Ectodermal cell (in vitro differentiated cells): ENCODE measurements around the gene TNFRSF25.

Source experiments
- H3K27ac ChIP-seq: 2 replicates; pipeline ENCODE4 v1.7.0; 2013; ENCODE audit warnings: mild to moderate bottlenecking, low read depth, low read length; ENCODE audit not compliant: insufficient read depth, poor library complexity, severe bottlenecking
- H3K27me3 ChIP-seq: 2 replicates; pipeline ENCODE4 v1.7.0; 2013; ENCODE audit warnings: mild to moderate bottlenecking, low read length; ENCODE audit not compliant: insufficient read depth, control insufficient read depth, poor library complexity, severe bottlenecking
- H3K36me3 ChIP-seq: one replicate; pipeline ENCODE4 v1.7.0; 2013; ENCODE audit warnings: low read length; ENCODE audit not compliant: control insufficient read depth, insufficient read depth
- H3K4me1 ChIP-seq: one replicate; pipeline ENCODE4 v1.7.0; 2013; ENCODE audit warnings: low read length; ENCODE audit not compliant: control insufficient read depth, insufficient read depth
- H3K4me3 ChIP-seq: 2 replicates; pipeline ENCODE4 v1.7.0; 2013; ENCODE audit warnings: low read depth, low read length, control low read depth; ENCODE audit not compliant: insufficient read depth
- H3K9me3 ChIP-seq: 2 replicates; pipeline ENCODE4 v1.7.0; 2013; ENCODE audit warnings: mild to moderate bottlenecking, low read length, moderate library complexity; ENCODE audit not compliant: control insufficient read depth
- WGBS, 2 experiments: methylation state at CpG; one replicate each; pipeline ENCODE4 v1.1.7; 2013; ENCODE audit warnings: missing lambda C conversion rate in 2 of 2; 5-methylcytosine and 5-hydroxymethylcytosine counted together

TNFRSF25 gene

GRCh38 chr1:6468729-6469461, 2.9 kb upstream of the TNFRSF25 start:
- Histone ChIP-seq H3K36me3 (peaks cover 9% of the 10 kb centered on the region), H3K9me3 (no peaks in the 10 kb centered on the region), H3K4me1 (no peaks in the 10 kb centered on the region), H3K4me3 (no peak overlapping the region), H3K27me3 (peaks cover 12% of the 10 kb centered on the region), H3K27ac (no peak overlapping the region)
- 92 to 95% methylated on average over 13 of the region's 13 CpGs for WGBS, 2 experiments

- WGBS, 2 experiments = 95 to 96% methylated on average over 30 of the region's 30 CpGs
- Histone ChIP-seq H3K27me3 (peaks cover 12% of the 10 kb centered on the region), H3K27ac (no peak overlapping the region), H3K4me1 (no peaks in the 10 kb centered on the region), H3K9me3 (no peaks in the 10 kb centered on the region), H3K4me3 (no peak overlapping the region), H3K36me3 (peaks cover 9% of the 10 kb centered on the region)
Measured at GRCh38 chr1:6467744-6468688, 2.0 kb upstream of the TNFRSF25 start.

DNA sequence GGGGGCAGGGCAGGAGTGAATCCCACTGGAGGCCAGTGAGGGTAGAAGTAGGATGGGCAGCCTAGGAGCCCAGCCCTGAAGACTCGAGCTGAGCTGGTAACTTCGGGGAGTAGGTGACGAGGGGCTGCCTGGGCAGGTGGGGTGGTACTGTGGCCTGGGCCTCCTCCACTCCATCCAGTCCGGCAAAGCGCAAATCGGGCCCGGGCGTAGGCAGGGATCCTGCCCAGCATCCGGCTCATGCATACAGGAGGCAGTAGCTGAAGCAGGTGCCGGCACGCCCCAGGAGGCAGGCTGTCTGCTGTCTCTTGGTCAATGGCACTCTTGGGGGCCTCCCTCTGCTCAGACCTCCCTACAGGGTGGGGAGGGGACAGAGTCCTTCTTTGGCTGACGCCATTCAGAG, 1.3 kb upstream of the TNFRSF25 start:
- 92 to 95% methylated on average over 12 of the region's 12 CpGs for WGBS, 2 experiments
- Histone ChIP-seq H3K9me3 (no peaks in the 10 kb centered on the region), H3K4me3 (no peak overlapping the region), H3K4me1 (no peaks in the 10 kb centered on the region), H3K36me3 (peaks cover 9% of the 10 kb centered on the region), H3K27me3 (peaks cover 12% of the 10 kb centered on the region), H3K27ac (no peak overlapping the region)

- Histone ChIP-seq H3K27me3 (peaks cover 12% of the 10 kb centered on the region), H3K36me3 (peaks cover 9% of the 10 kb centered on the region)
Measured at GRCh38 chr1:6466751-6467150, 778 bp upstream of the TNFRSF25 start.

DNA sequence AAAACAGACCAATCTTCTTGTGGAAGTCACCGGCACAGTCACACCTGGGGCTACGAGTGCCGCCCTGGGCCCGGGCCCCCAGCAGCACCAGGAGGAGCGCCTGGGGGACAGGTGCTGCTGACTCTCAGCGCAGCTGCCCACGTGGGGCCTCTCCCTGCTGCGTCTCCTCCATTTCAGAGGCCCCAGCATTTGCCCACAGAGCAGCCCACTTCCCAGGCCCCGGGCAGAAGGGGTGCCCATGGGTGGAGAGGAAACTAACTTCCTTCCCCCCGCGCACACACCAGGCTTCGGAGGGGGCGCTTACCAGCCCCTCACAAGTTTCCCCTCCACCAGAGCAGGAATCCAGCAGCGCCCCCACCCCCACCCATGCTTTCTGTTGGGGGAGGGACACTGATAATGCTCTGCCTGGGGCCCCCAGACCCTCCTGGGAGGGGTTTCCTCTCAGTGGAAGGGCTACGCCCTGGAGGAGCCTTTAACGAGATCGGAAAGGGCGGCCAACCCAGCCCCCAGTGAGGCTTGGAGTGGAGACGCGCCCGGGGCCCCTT, 440 bp downstream of the TNFRSF25 start:
- H3K36me3 ChIP-seq = peaks cover 9% of the 10 kb centered on the region
- H3K9me3 ChIP-seq = no peaks in the 10 kb centered on the region
- H3K4me1 ChIP-seq = no peaks in the 10 kb centered on the region
- WGBS, 2 experiments = 80 to 84% methylated on average over 21 of the region's 21 CpGs
- no peak overlapping the region for H3K4me3 ChIP-seq
- H3K27ac ChIP-seq = no peak overlapping the region
- H3K27me3 ChIP-seq = peaks cover 12% of the 10 kb centered on the region

More at GRCh38 chr1:6466751-6467150, 778 bp upstream of the TNFRSF25 start:
- Histone ChIP-seq H3K4me3 (no peak overlapping the region), H3K4me1 (no peaks in the 10 kb centered on the region), H3K9me3 (no peaks in the 10 kb centered on the region), H3K27ac (no peak overlapping the region)
- 96 to 97% methylated on average over 5 of the region's 5 CpGs for WGBS, 2 experiments

DNA sequence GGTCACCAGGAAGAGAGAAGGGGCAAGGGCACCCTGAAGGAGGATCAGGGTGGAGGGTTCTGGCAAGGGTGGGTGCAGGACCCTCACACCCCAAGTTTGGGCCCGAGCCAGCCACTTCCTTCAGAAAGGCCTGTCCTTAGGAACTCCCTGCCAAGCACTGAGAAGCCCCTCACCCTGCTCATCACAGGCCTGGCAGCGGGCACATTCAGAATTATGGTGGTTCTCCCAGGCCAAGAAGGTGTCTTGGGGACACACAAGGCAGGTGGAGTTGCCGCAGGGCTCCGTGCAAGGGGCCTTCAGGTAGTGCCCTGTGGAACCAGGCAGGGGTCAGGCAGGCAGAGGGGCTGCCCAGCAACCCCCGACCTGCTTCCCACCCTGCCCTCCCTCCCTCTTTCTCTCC, 1.1 kb downstream of the TNFRSF25 start:
- H3K27me3 ChIP-seq = peaks cover 12% of the 10 kb centered on the region
- no peaks in the 10 kb centered on the region for H3K4me1 ChIP-seq
- no peak overlapping the region for H3K27ac ChIP-seq
- H3K4me3 ChIP-seq = no peak overlapping the region
- H3K36me3 ChIP-seq = peaks cover 9% of the 10 kb centered on the region
- no peaks in the 10 kb centered on the region for H3K9me3 ChIP-seq
- 94 to 96% methylated on average over 5 of the region's 5 CpGs for WGBS, 2 experiments

DNA sequence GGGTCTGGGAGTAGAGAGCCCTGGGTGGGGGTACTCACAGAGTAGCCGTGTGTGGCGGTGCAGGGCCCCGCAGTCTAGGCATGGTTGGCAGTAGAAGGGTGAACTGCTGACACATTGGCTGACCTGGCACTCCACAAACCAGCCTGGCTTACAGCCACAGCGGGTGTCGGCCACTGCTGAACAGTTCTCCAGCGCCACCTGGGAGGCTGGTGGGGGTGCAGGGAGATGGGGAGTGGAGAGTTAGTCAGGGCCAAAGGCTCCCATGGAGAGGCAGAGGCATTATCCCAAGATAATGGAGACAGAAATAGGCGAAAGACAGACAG, 1.5 kb downstream of the TNFRSF25 start:
- Histone ChIP-seq H3K36me3 (peaks cover 6% of the 10 kb centered on the region), H3K27me3 (peaks cover 12% of the 10 kb centered on the region), H3K9me3 (no peaks in the 10 kb centered on the region), H3K4me3 (no peak overlapping the region), H3K27ac (no peak overlapping the region), H3K4me1 (no peaks in the 10 kb centered on the region)
- WGBS, 2 experiments = 87 to 88% methylated on average over 7 of the region's 7 CpGs

DNA sequence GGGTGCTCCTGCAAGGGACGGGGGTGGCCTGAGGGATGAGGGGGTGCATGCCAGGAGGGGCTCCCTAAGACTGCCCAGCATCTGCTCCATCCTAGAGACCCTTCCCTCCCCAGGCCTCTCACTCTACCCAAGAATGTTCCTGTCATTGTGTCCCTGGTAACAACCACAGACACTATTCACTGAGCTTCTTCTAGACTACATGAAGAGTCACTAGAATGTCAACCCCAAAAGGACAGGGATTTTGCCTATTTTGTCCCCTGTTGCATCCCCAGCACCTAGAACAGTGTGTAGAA, 2.9 kb downstream of the TNFRSF25 start:
- Histone ChIP-seq H3K27ac (no peak overlapping the region), H3K4me3 (no peak overlapping the region), H3K27me3 (peaks cover 16% of the 10 kb centered on the region), H3K9me3 (no peaks in the 10 kb centered on the region), H3K36me3 (no peaks in the 10 kb centered on the region), H3K4me1 (no peaks in the 10 kb centered on the region)
- WGBS, 2 experiments = 91 to 100% methylated on average over 1 of the region's 1 CpG

- Histone ChIP-seq H3K27me3 (peaks cover 16% of the 10 kb centered on the region), H3K36me3 (no peaks in the 10 kb centered on the region), H3K4me3 (no peak overlapping the region), H3K9me3 (no peaks in the 10 kb centered on the region), H3K4me1 (no peaks in the 10 kb centered on the region), H3K27ac (no peak overlapping the region)
- 93 to 95% methylated on average over 13 of the region's 13 CpGs for WGBS, 2 experiments
Measured at GRCh38 chr1:6462412-6463119, 3.4 kb downstream of the TNFRSF25 start.
